Measurements from ENCODE around the gene STRN4. TPM values are rescaled to one million over a fixed set of nuclear protein-coding genes. Genes with fewer than 3 reads are reported as not detected.

Gene STRN4
- polyA plus RNA-seq, 3 donors = 37.5 to 239 (median 48.0) TPM

DNA sequence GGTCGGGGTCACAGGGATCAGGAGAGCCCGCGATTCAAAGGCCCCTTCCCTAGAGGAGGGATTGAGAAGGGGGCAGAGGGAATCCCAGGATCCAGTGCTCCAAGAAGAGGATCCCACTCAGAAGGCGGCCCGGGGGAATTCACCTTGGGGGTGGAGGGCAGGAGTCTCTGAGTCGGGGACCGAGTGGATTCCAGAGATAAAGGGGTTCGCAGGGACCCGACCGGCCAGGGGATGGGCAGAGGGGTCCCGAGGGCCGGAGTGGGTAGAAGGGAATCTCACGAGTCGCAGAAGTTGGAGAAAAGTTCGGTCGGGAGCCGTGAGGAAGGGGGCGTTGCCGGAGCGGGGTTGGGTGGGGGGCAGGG, 29.6 kb downstream of the STRN4 start:
- Histone ChIP-seq H3K4me2 (replicated peaks; ENCODE audit: extremely low read depth, low read length, poor library complexity, severe bottlenecking) (peak overlapping the region; percentile 80), H3K4me1 (ENCODE audit: control insufficient read depth in 1 of 2, insufficient read depth in 2 of 2, low read length in 2 of 2) (peaks cover 57 to 67% of the 10 kb centered on the region in 2 donors), H3K27ac (ENCODE audit: low read depth in 1 of 2, low read length in 2 of 2) (peak overlapping the region in 1 of 2 donors; percentile 89), H3K9ac (ENCODE audit: insufficient read depth, low read length, poor library complexity, severe bottlenecking) (peak overlapping the region; percentile 76), H3K79me2 (ENCODE audit: insufficient read depth, low read length) (peaks cover 10% of the 10 kb centered on the region), H3K9me3 (replicated peaks in 1 of 2; ENCODE audit: control insufficient read depth in 1 of 2, insufficient read depth in 1 of 2, low read length in 2 of 2) (no peaks in the 10 kb centered on the region), H3K27me3 (ENCODE audit: control insufficient read depth in 2 of 2, insufficient read depth in 2 of 2, low read length in 2 of 2) (peaks cover 0 to 10% of the 10 kb centered on the region in 2 donors), H4K20me1 (ENCODE audit: insufficient read depth, low read length) (peaks cover 47% of the 10 kb centered on the region), H2AFZ (ENCODE audit: insufficient read depth, low read depth, low read length, poor library complexity, severe bottlenecking) (peak overlapping the region; percentile 92), H3K4me3 (replicated peaks in 1 of 3; ENCODE audit: low read depth in 2 of 3, low read length in 3 of 3) (peak overlapping the region; percentile 78 to 94 (median 81)), H3K36me3 (replicated peaks in 1 of 2; ENCODE audit: control insufficient read depth in 1 of 2, insufficient read depth in 2 of 2, low read length in 2 of 2) (peaks cover 20 to 22% of the 10 kb centered on the region in 2 donors)
- Mint-ChIP-seq H3K4me1 (peaks cover 56% of the 10 kb centered on the region), H3K36me3 (peaks cover 20 to 39% of the 10 kb centered on the region in 2 donors), H3K4me3 (peak overlapping the region; percentile 94 to 96), H3K9me3 (peaks cover 0 to 3% (median 0%) of the 10 kb centered on the region in 7 donors), H3K27ac (peak overlapping the region in 6 of 7 donors; percentile 72 to 93 (median 90)), H3K27me3 (ENCODE audit: low read depth in 3 of 3) (peaks cover 9 to 23% (median 13%) of the 10 kb centered on the region in 3 donors)
- WGBS (ENCODE audit: insufficient coverage) = 0% methylated on average over 17 of the region's 20 CpGs
- intact Hi-C loops (cut with micrococcal nuclease) = loop anchor here (2.0 to 10.0 kb wide), 2 partner anchors 14 to 102 kb away; no protein-coding TSS in a partner anchor
- TF ChIP-seq, protein P1, sequence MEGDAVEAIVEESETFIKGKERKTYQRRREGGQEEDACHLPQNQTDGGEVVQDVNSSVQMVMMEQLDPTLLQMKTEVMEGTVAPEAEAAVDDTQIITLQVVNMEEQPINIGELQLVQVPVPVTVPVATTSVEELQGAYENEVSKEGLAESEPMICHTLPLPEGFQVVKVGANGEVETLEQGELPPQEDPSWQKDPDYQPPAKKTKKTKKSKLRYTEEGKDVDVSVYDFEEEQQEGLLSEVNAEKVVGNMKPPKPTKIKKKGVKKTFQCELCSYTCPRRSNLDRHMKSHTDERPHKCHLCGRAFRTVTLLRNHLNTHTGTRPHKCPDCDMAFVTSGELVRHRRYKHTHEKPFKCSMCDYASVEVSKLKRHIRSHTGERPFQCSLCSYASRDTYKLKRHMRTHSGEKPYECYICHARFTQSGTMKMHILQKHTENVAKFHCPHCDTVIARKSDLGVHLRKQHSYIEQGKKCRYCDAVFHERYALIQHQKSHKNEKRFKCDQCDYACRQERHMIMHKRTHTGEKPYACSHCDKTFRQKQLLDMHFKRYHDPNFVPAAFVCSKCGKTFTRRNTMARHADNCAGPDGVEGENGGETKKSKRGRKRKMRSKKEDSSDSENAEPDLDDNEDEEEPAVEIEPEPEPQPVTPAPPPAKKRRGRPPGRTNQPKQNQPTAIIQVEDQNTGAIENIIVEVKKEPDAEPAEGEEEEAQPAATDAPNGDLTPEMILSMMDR (IDR thresholded peaks at IDR 0.05) = no peak
- no peak for DNase-seq

- Mint-ChIP-seq H3K27me3 (ENCODE audit: low read depth in 3 of 3) (peaks cover 9 to 23% (median 13%) of the 10 kb centered on the region in 3 donors), H3K27ac (peak overlapping the region in 6 of 7 donors; percentile 40 to 93 (median 90)), H3K4me1 (peaks cover 55% of the 10 kb centered on the region), H3K4me3 (peak overlapping the region; percentile 94 to 96), H3K36me3 (peaks cover 16 to 39% of the 10 kb centered on the region in 2 donors), H3K9me3 (peaks cover 0 to 3% (median 0%) of the 10 kb centered on the region in 7 donors)
- TF ChIP-seq, protein P1 (IDR thresholded peaks at IDR 0.05) = no peak
- Histone ChIP-seq H3K27ac (ENCODE audit: low read depth in 1 of 2, low read length in 2 of 2) (peak overlapping the region in 1 of 2 donors; percentile 89), H3K9me3 (replicated peaks in 1 of 2; ENCODE audit: control insufficient read depth in 1 of 2, insufficient read depth in 1 of 2, low read length in 2 of 2) (no peaks in the 10 kb centered on the region), H3K27me3 (ENCODE audit: control insufficient read depth in 2 of 2, insufficient read depth in 2 of 2, low read length in 2 of 2) (peaks cover 0 to 10% of the 10 kb centered on the region in 2 donors), H3K36me3 (replicated peaks in 1 of 2; ENCODE audit: control insufficient read depth in 1 of 2, insufficient read depth in 2 of 2, low read length in 2 of 2) (peaks cover 17% of the 10 kb centered on the region in 2 donors), H3K4me2 (replicated peaks; ENCODE audit: extremely low read depth, low read length, poor library complexity, severe bottlenecking) (peak overlapping the region; percentile 80), H3K9ac (ENCODE audit: insufficient read depth, low read length, poor library complexity, severe bottlenecking) (peak overlapping the region; percentile 76), H3K4me3 (replicated peaks in 1 of 3; ENCODE audit: low read depth in 2 of 3, low read length in 3 of 3) (peak overlapping the region; percentile 78 to 94 (median 81)), H3K4me1 (ENCODE audit: control insufficient read depth in 1 of 2, insufficient read depth in 2 of 2, low read length in 2 of 2) (peaks cover 57 to 67% of the 10 kb centered on the region in 2 donors), H4K20me1 (ENCODE audit: insufficient read depth, low read length) (peaks cover 42% of the 10 kb centered on the region), H3K79me2 (ENCODE audit: insufficient read depth, low read length) (peaks cover 10% of the 10 kb centered on the region), H2AFZ (ENCODE audit: insufficient read depth, low read depth, low read length, poor library complexity, severe bottlenecking) (peak overlapping the region; percentile 92)
- intact Hi-C loops (cut with micrococcal nuclease) = loop anchor here (2.0 to 10.0 kb wide), 3 partner anchors 13 to 101 kb away; no protein-coding TSS in a partner anchor
- DNase-seq = no peak
- under 1% methylated on average over 42 of the region's 42 CpGs for WGBS (ENCODE audit: insufficient coverage)
These were observed 30.1 kb downstream of the STRN4 start for GRCh38 chr19:46715975-46716671.

Measured in CD14-positive monocyte (primary cell).